PC-9 (cell line): ENCODE data around the gene SLC27A4. TPM values are rescaled to one million over a fixed set of nuclear protein-coding genes. Genes with fewer than 3 reads are reported as not detected.

Experiments
- BruUV-seq: library from RNA; stranded (reverse); fragments of 400-500 nt; replicated peaks from 2 replicates; lab custom pipeline; 2021; lab: Mats Ljungman, UMichigan
- CTCF ChIA-PET: fragments of 300-600 bp; sonication (Branson Sonifier 250); formaldehyde crosslinking; loops from one replicate; lab custom pipeline; 2022; ENCODE audit warnings: antibody characterized with exemption; lab: Charles Lee
- POLR2A ChIA-PET: fragments of 300-600 bp; sonication (Branson Sonifier 250); formaldehyde crosslinking; loops from one replicate; lab custom pipeline; 2022; ENCODE audit warnings: antibody characterized with exemption; ENCODE audit not compliant: unreplicated experiment; lab: Charles Lee
- DNase-seq, 2 experiments: peaks; one replicate each; pipeline versions ENCODE4 v3.0.0 to v3.0.0-alpha.2; 2015 to 2022; ENCODE audit warnings: mixed read lengths in 1 of 2
- H2AFZ ChIP-seq: fragments of 200-600 bp; sonication (generic); 2 replicates; pipeline ENCODE4 v1.8.1; 2017; ENCODE audit warnings: antibody characterized with exemption
- H3F3A ChIP-seq: fragments of 200-600 bp; sonication (generic); 2 replicates; pipeline ENCODE4 v1.8.1; 2017; ENCODE audit warnings: antibody characterized with exemption, mild to moderate bottlenecking, low read depth; ENCODE audit not compliant: insufficient read depth
- H3K27ac ChIP-seq: fragments of 200-600 bp; sonication (generic); 2 replicates; pipeline ENCODE4 v1.6.1; 2016; ENCODE audit warnings: mixed run types
- H3K27me3 ChIP-seq: fragments of 200-600 bp; sonication (generic); 2 replicates; pipeline ENCODE4 v1.6.1; 2016; ENCODE audit warnings: low read depth, mixed run types; ENCODE audit not compliant: insufficient read depth
- H3K36me3 ChIP-seq: fragments of 200-600 bp; sonication (generic); 2 replicates; pipeline ENCODE4 v1.6.1; 2016; ENCODE audit warnings: low read depth, mixed run types
- H3K4me1 ChIP-seq: fragments of 200-600 bp; sonication (generic); replicated peaks from 2 replicates; pipeline ENCODE4 v1.6.1; 2016; ENCODE audit warnings: mixed run types; ENCODE audit not compliant: insufficient read depth
- H3K4me2 ChIP-seq: fragments of 200-600 bp; sonication (generic); 2 replicates; pipeline ENCODE4 v1.6.1; 2017; ENCODE audit warnings: mixed run types
- H3K4me3 ChIP-seq: fragments of 200-600 bp; sonication (generic); 2 replicates; pipeline ENCODE4 v1.6.1; 2016; ENCODE audit warnings: mixed run types
- H3K79me2 ChIP-seq: fragments of 200-600 bp; sonication (generic); 2 replicates; pipeline ENCODE4 v1.6.1; 2017; ENCODE audit warnings: low read depth, mixed run types
- H3K9me2 ChIP-seq: fragments of 200-600 bp; sonication (generic); 2 replicates; pipeline ENCODE4 v1.8.1; 2017; ENCODE audit warnings: mild to moderate bottlenecking; ENCODE audit not compliant: insufficient read depth
- H3K9me3 ChIP-seq: fragments of 200-600 bp; sonication (generic); 2 replicates; pipeline ENCODE4 v1.8.1; 2016; ENCODE audit warnings: low read depth; ENCODE audit not compliant: insufficient read depth
- H4K20me1 ChIP-seq: fragments of 200-600 bp; sonication (generic); 2 replicates; pipeline ENCODE4 v1.8.1; 2017; ENCODE audit not compliant: insufficient read depth
- CTCF ChIP-seq: fragments of 200-600 bp; sonication (generic); conservative IDR thresholded peaks from 2 replicates; pipeline ENCODE4 v1.6.1; 2017; ENCODE audit warnings: mixed run types, antibody characterized with exemption, mild to moderate bottlenecking, moderate library complexity
- EZH2 ChIP-seq: fragments of 200-600 bp; sonication (generic); IDR thresholded peaks from 2 replicates; pipeline ENCODE4 v1.8.0; 2017; ENCODE audit warnings: antibody characterized with exemption, low read depth
- intact Hi-C: fragments of 100-400 bp; cut with micrococcal nuclease; formaldehyde crosslinking; loops from one replicate; pipeline ENCODE4 v1.10.0; 2022; ENCODE audit not compliant: unreplicated experiment
- total RNA-seq: library from RNA; stranded (reverse); gene quantifications from 2 replicates; pipeline ENCODE4 v1.2.3, GENCODE V29; 2021

SLC27A4 gene
- total RNA-seq, 1 experiment from 2014 or later: 30.4 TPM

- Histone ChIP-seq H3K36me3 (no peaks in the 10 kb centered on the region), H3F3A (peaks cover 14% of the 10 kb centered on the region), H3K9me2 (no peaks in the 10 kb centered on the region), H3K27ac (no peak overlapping the region), H3K27me3 (no peaks in the 10 kb centered on the region), H3K9me3 (no peaks in the 10 kb centered on the region), H2AFZ (no peak overlapping the region), H3K4me2 (no peak overlapping the region), H3K79me2 (no peaks in the 10 kb centered on the region), H3K4me1 (peaks cover 12% of the 10 kb centered on the region), H4K20me1 (no peaks in the 10 kb centered on the region), H3K4me3 (no peak overlapping the region)
- TF ChIP-seq EZH2 (no peak), CTCF (no peak)
- BruUV-seq: no TSS peak
- ChIA-PET POLR2A (no interaction called here), CTCF (no interaction called here)
- intact Hi-C loops: no loop called here
- no peak for DNase-seq
Measured at GRCh38 chr9:128358861-128359260, 18.5 kb downstream of the SLC27A4 start.

GRCh38 chr9:128360826-128361225 is 20.5 kb downstream of the SLC27A4 start:
- Histone ChIP-seq H3K9me2 (no peaks in the 10 kb centered on the region), H3K4me3 (no peak overlapping the region), H3K4me2 (no peak overlapping the region), H3K27me3 (no peaks in the 10 kb centered on the region), H2AFZ (no peak overlapping the region), H3K4me1 (peaks cover 12% of the 10 kb centered on the region), H3F3A (peaks cover 14% of the 10 kb centered on the region), H3K36me3 (no peaks in the 10 kb centered on the region), H3K79me2 (no peaks in the 10 kb centered on the region), H4K20me1 (no peaks in the 10 kb centered on the region), H3K27ac (no peak overlapping the region), H3K9me3 (no peaks in the 10 kb centered on the region)
- BruUV-seq: no TSS peak
- CTCF ChIA-PET: interaction anchor here (0.6 to 0.7 kb wide), 2 partner anchors 163 to 248 kb away, joined by 3 read pairs; no protein-coding TSS in a partner anchor
- POLR2A ChIA-PET: interaction anchor here (0.8 kb wide), 1 partner anchor 198 kb away, joined by 5 read pairs; no protein-coding TSS in a partner anchor
- TF ChIP-seq CTCF: no peak
- no peak for TF ChIP-seq EZH2
- no peak for DNase-seq
- intact Hi-C loops: loop anchor here (5.0 kb wide), 1 partner anchor 276 kb away; no protein-coding TSS in a partner anchor

GRCh38 chr9:128361296-128361985 is 21.1 kb downstream of the SLC27A4 start:
- ChIA-PET CTCF (interaction anchor here (0.6 to 1.6 kb wide), 7 partner anchors 37 to 250 kb away, joined by 3 to 8 read pairs (median 4); no protein-coding TSS in a partner anchor), POLR2A (interaction anchor here (0.8 kb wide), 1 partner anchor 197 kb away, joined by 5 read pairs; no protein-coding TSS in a partner anchor)
- H4K20me1 ChIP-seq: no peaks in the 10 kb centered on the region
- H3K4me3 ChIP-seq: peak overlapping the region; percentile 53; the same call in 1 of the 2 replicates
- TF ChIP-seq EZH2: no peak
- no peak for TF ChIP-seq CTCF
- peak overlapping the region; percentile 89 for H3K4me2 ChIP-seq
- H3K4me1 ChIP-seq: peaks cover 12% of the 10 kb centered on the region
- no peak for DNase-seq
- H3K79me2 ChIP-seq: no peaks in the 10 kb centered on the region
- H3K9me2 ChIP-seq: no peaks in the 10 kb centered on the region
- no peaks in the 10 kb centered on the region for H3K27me3 ChIP-seq
- H3K36me3 ChIP-seq: no peaks in the 10 kb centered on the region
- no TSS peak for BruUV-seq
- H3K9me3 ChIP-seq: no peaks in the 10 kb centered on the region
- H3F3A ChIP-seq: peaks cover 14% of the 10 kb centered on the region
- intact Hi-C loops: loop anchor here (5.0 kb wide), 1 partner anchor 276 kb away; no protein-coding TSS in a partner anchor
- H3K27ac ChIP-seq: no peak overlapping the region
- no peak overlapping the region for H2AFZ ChIP-seq
